GM21786 (cell line): ENCODE measurements around the gene PRKCA.
"Not testable (repeated sequence)": the region's sequence is repeated elsewhere in the genome, so short reads cannot be mapped to it uniquely, and the experiment has no call there.

ENCODE experiments used
- ATAC-seq: cut with Tn5 transposase; IDR thresholded peaks from one replicate; pipeline ENCODE4 v1.9.1; 2021; ENCODE audit not compliant: unreplicated experiment

Gene PRKCA

GRCh38 chr17:66725438-66725837 lies 423.0 kb downstream of the PRKCA start:
- not testable (repeated sequence) for ATAC-seq

GRCh38 chr17:66725956-66726355 lies 423.5 kb downstream of the PRKCA start:
- no peak for ATAC-seq

GRCh38 chr17:66726371-66726770 lies 424.0 kb downstream of the PRKCA start:
- no peak for ATAC-seq

GRCh38 chr17:66726846-66727245 lies 424.4 kb downstream of the PRKCA start:
- no peak for ATAC-seq

- ATAC-seq: no peak
Measured at GRCh38 chr17:66727634-66728570, 425.5 kb downstream of the PRKCA start.

- ATAC-seq: no peak
Measured at GRCh38 chr17:66730461-66730923, 428.1 kb downstream of the PRKCA start.

- ATAC-seq: no peak
Measured at GRCh38 chr17:66733759-66734158, 431.3 kb downstream of the PRKCA start.

- ATAC-seq: no peak
Measured at GRCh38 chr17:66734186-66734943, 432.0 kb downstream of the PRKCA start.

GRCh38 chr17:66737524-66737923 lies 435.1 kb downstream of the PRKCA start:
- no peak for ATAC-seq

GRCh38 chr17:66738301-66738700 lies 435.9 kb downstream of the PRKCA start:
- ATAC-seq: no peak

GRCh38 chr17:66739553-66739952 lies 437.1 kb downstream of the PRKCA start:
- no peak for ATAC-seq

- ATAC-seq: no peak
Measured at GRCh38 chr17:66740226-66740625, 437.8 kb downstream of the PRKCA start.

GRCh38 chr17:66743511-66743910 lies 441.1 kb downstream of the PRKCA start:
- ATAC-seq: no peak

- ATAC-seq: no peak
Measured at GRCh38 chr17:66746736-66747135, 444.3 kb downstream of the PRKCA start.

- no peak for ATAC-seq
Measured at GRCh38 chr17:66747578-66748275, 445.3 kb downstream of the PRKCA start.

- no peak for ATAC-seq
Measured at GRCh38 chr17:66748578-66748977, 446.2 kb downstream of the PRKCA start.

GRCh38 chr17:66749217-66749832 lies 446.9 kb downstream of the PRKCA start:
- ATAC-seq: no peak

- ATAC-seq: no peak
Measured at GRCh38 chr17:66750116-66750515, 447.7 kb downstream of the PRKCA start.

- ATAC-seq: no peak
Measured at GRCh38 chr17:66750781-66751543, 448.5 kb downstream of the PRKCA start.

- no peak for ATAC-seq
Measured at GRCh38 chr17:66751771-66752170, 449.4 kb downstream of the PRKCA start.
